ENCODE measurements around the gene MLH3. TPM values are rescaled to one million over a fixed set of nuclear protein-coding genes. Genes with fewer than 3 reads are reported as not detected.

Gene MLH3
- polyA plus RNA-seq, 1 donor from 2014 or later, result 17.3 TPM

DNA sequence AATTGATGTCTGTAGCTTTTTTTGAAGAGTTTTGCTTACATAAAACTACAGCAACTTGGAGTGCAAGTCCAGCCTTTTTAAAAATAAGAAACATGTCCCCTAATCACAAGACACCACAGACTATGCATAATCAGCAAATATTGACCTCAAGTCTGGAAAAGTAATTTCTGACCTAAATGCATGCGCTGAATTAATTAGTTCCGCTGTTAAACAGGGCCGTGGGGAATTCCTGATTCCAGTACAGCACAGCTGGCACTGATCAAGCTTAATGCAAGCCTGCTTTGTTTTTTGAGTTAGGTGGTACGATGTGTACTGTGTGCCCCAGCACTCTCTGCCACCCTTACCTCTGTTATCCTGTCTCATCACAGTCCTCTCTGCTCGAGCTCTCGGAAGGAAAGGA lies 9.2 kb downstream of the MLH3 start:
- H3K27me3 ChIP-seq (ENCODE audit: insufficient read depth, low read depth, low read length), result no peaks in the 10 kb centered on the region
- no peak overlapping the region for H3K4me2 ChIP-seq (ENCODE audit: low read length)

DNA sequence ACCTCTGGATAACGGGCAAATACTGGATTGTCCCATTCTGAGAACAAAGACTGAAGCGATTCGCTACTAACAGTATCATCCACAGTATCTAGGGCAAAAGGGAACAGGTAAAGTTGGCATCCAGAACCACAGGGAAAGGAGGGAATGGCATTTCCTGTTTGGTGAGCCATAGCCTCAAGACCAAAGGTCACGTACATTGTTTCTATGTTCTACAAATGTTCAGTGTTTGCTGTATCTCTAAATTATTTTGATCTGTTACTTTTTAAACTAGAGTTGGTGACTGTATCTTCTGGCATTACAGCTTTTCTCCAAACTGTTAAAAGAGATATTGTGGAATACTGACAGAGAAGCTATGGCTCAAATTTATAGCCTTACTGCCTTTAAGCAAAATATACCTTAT lies 9.7 kb downstream of the MLH3 start:
- no peak overlapping the region for H3K4me3 ChIP-seq (ENCODE audit: low read length)
- no peaks in the 10 kb centered on the region for H4K20me1 ChIP-seq (ENCODE audit: insufficient read depth)
- no peaks in the 10 kb centered on the region for H3K36me3 ChIP-seq (ENCODE audit: insufficient read depth, low read length)
- no peak overlapping the region for H2AFZ ChIP-seq (ENCODE audit: low read depth, low read length)
- no peak overlapping the region for H3K4me2 ChIP-seq (ENCODE audit: low read length)
- H3K9me2 ChIP-seq (ENCODE audit: insufficient read depth, low read length), result no peaks in the 10 kb centered on the region
- no peak overlapping the region for H3K27ac ChIP-seq (ENCODE audit: low read length)
- H3K79me2 ChIP-seq (replicated peaks; ENCODE audit: insufficient read depth, low read length), result no peaks in the 10 kb centered on the region
- no peaks in the 10 kb centered on the region for H3K27me3 ChIP-seq (ENCODE audit: insufficient read depth, low read depth, low read length)
- no peak for TF ChIP-seq TAF1 (IDR thresholded peaks at IDR 0.05; ENCODE audit: low read depth)
- TF ChIP-seq, protein P1, sequence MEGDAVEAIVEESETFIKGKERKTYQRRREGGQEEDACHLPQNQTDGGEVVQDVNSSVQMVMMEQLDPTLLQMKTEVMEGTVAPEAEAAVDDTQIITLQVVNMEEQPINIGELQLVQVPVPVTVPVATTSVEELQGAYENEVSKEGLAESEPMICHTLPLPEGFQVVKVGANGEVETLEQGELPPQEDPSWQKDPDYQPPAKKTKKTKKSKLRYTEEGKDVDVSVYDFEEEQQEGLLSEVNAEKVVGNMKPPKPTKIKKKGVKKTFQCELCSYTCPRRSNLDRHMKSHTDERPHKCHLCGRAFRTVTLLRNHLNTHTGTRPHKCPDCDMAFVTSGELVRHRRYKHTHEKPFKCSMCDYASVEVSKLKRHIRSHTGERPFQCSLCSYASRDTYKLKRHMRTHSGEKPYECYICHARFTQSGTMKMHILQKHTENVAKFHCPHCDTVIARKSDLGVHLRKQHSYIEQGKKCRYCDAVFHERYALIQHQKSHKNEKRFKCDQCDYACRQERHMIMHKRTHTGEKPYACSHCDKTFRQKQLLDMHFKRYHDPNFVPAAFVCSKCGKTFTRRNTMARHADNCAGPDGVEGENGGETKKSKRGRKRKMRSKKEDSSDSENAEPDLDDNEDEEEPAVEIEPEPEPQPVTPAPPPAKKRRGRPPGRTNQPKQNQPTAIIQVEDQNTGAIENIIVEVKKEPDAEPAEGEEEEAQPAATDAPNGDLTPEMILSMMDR (IDR thresholded peaks at IDR 0.05; ENCODE audit: poor library complexity, severe bottlenecking), result no peak
- TF ChIP-seq, protein P2, sequence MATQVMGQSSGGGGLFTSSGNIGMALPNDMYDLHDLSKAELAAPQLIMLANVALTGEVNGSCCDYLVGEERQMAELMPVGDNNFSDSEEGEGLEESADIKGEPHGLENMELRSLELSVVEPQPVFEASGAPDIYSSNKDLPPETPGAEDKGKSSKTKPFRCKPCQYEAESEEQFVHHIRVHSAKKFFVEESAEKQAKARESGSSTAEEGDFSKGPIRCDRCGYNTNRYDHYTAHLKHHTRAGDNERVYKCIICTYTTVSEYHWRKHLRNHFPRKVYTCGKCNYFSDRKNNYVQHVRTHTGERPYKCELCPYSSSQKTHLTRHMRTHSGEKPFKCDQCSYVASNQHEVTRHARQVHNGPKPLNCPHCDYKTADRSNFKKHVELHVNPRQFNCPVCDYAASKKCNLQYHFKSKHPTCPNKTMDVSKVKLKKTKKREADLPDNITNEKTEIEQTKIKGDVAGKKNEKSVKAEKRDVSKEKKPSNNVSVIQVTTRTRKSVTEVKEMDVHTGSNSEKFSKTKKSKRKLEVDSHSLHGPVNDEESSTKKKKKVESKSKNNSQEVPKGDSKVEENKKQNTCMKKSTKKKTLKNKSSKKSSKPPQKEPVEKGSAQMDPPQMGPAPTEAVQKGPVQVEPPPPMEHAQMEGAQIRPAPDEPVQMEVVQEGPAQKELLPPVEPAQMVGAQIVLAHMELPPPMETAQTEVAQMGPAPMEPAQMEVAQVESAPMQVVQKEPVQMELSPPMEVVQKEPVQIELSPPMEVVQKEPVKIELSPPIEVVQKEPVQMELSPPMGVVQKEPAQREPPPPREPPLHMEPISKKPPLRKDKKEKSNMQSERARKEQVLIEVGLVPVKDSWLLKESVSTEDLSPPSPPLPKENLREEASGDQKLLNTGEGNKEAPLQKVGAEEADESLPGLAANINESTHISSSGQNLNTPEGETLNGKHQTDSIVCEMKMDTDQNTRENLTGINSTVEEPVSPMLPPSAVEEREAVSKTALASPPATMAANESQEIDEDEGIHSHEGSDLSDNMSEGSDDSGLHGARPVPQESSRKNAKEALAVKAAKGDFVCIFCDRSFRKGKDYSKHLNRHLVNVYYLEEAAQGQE (IDR thresholded peaks at IDR 0.05; ENCODE audit: borderline replicate concordance), result no peak
- TF ChIP-seq MXI1 (conservative IDR thresholded peaks at IDR 0.05; ENCODE audit: poor library complexity, severe bottlenecking), result no peak
- no peak for TF ChIP-seq RAD21 (conservative IDR thresholded peaks at IDR 0.05)
- no peak for TF ChIP-seq EZH2 (IDR thresholded peaks at IDR 0.05; ENCODE audit: borderline replicate concordance, insufficient read depth, low read length, poor library complexity, severe bottlenecking)
- TF ChIP-seq SMC3 (conservative IDR thresholded peaks at IDR 0.05; ENCODE audit: poor library complexity), result no peak
- TF ChIP-seq EP300 (conservative IDR thresholded peaks at IDR 0.05; ENCODE audit: poor library complexity, severe bottlenecking), result no peak
- no peak for TF ChIP-seq POLR2AphosphoS5 (IDR thresholded peaks at IDR 0.05)
- H3K9me3 ChIP-seq (ENCODE audit: low read length), result no peaks in the 10 kb centered on the region
- no peak overlapping the region for H3K9ac ChIP-seq (ENCODE audit: low read length)
- no peaks in the 10 kb centered on the region for H3F3A ChIP-seq (ENCODE audit: insufficient read depth, low read length, poor library complexity, severe bottlenecking)

More for the DNA sequence above, 9.2 kb downstream of the MLH3 start:
- no peak for TF ChIP-seq POLR2AphosphoS5 (IDR thresholded peaks at IDR 0.05)
- no peak for TF ChIP-seq TAF1 (IDR thresholded peaks at IDR 0.05; ENCODE audit: low read depth)
- TF ChIP-seq EP300 (conservative IDR thresholded peaks at IDR 0.05; ENCODE audit: poor library complexity, severe bottlenecking), result no peak
- TF ChIP-seq RAD21 (conservative IDR thresholded peaks at IDR 0.05), result no peak
- H3K9ac ChIP-seq (ENCODE audit: low read length), result no peak overlapping the region
- H2AFZ ChIP-seq (ENCODE audit: low read depth, low read length), result no peak overlapping the region
- H3K4me3 ChIP-seq (ENCODE audit: low read length), result no peak overlapping the region
- H3K9me2 ChIP-seq (ENCODE audit: insufficient read depth, low read length), result no peaks in the 10 kb centered on the region
- H3F3A ChIP-seq (ENCODE audit: insufficient read depth, low read length, poor library complexity, severe bottlenecking), result no peaks in the 10 kb centered on the region
- no peaks in the 10 kb centered on the region for H3K79me2 ChIP-seq (replicated peaks; ENCODE audit: insufficient read depth, low read length)
- H3K27ac ChIP-seq (ENCODE audit: low read length), result no peak overlapping the region
- no peaks in the 10 kb centered on the region for H4K20me1 ChIP-seq (ENCODE audit: insufficient read depth)
- no peaks in the 10 kb centered on the region for H3K36me3 ChIP-seq (ENCODE audit: insufficient read depth, low read length)
- H3K9me3 ChIP-seq (ENCODE audit: low read length), result no peaks in the 10 kb centered on the region

Data from neural cell (in vitro differentiated cells).